Neural progenitor cell (in vitro differentiated cells): ENCODE data around the gene LTF.

ENCODE experiments used
- CTCF ChIP-seq: fragments of 200-600 bp; sonication (generic); IDR thresholded peaks from 2 replicates; pipeline ENCODE4 v1.5.1; 2017; ENCODE audit warnings: antibody characterized with exemption, mild to moderate bottlenecking
- EZH2 ChIP-seq: fragments of 200-600 bp; sonication (generic); IDR thresholded peaks from 2 replicates; pipeline ENCODE4 v1.6.1; 2017; ENCODE audit warnings: antibody characterized with exemption, mild to moderate bottlenecking, moderate library complexity
- EZH2phosphoT487 ChIP-seq: fragments of 200-600 bp; sonication (generic); IDR thresholded peaks from 2 replicates; pipeline ENCODE4 v1.6.1; 2017; ENCODE audit warnings: antibody characterized with exemption

- TF ChIP-seq CTCF (no peak), EZH2phosphoT487 (no peak), EZH2 (no peak)
Observed at GRCh38 chr3:46447228-46447985, 17.3 kb downstream of the LTF start.
